Natural killer cell (primary cell): Measurements from ENCODE around the gene CTNNA2. TPM values are rescaled to one million over a fixed set of nuclear protein-coding genes. Genes with fewer than 3 reads are reported as not detected.

Experiments
- ATAC-seq, 3 donors: fragments of 150-1000 bp in 2 of 3; fragments of 200-7000 bp in 1 of 3; cut with Tn5 transposase; 1 replicate in 1 of 3; 2 replicates in 2 of 3; pipeline ENCODE4 v1.10.0; 2021; ENCODE audit warnings: mild to moderate bottlenecking in 2 of 3, moderate library complexity in 2 of 3
- DNase-seq, 2 donors: peaks; one replicate each; pipeline versions ENCODE4 v3.0.0 to v3.0.0-alpha.2; 2013 to 2021; ENCODE audit warnings: mixed read lengths in 1 of 2
- H3K27ac ChIP-seq: one replicate; pipeline ENCODE4 v1.5.1; 2013; ENCODE audit warnings: mild to moderate bottlenecking, low read length
- H3K27me3 ChIP-seq: one replicate; pipeline ENCODE4 v1.6.1; 2013; ENCODE audit warnings: low read length; ENCODE audit not compliant: control insufficient read depth, insufficient read depth
- H3K36me3 ChIP-seq: one replicate; pipeline ENCODE4 v1.6.1; 2013; ENCODE audit warnings: low read length; ENCODE audit not compliant: control insufficient read depth, insufficient read depth
- H3K4me1 ChIP-seq: one replicate; pipeline ENCODE4 v1.6.1; 2013; ENCODE audit warnings: low read length; ENCODE audit not compliant: control insufficient read depth, insufficient read depth
- H3K4me3 ChIP-seq: one replicate; pipeline ENCODE4 v1.5.1; 2013; ENCODE audit warnings: low read length
- H3K9me3 ChIP-seq: one replicate; pipeline ENCODE4 v1.6.1; 2013; ENCODE audit warnings: low read length; ENCODE audit not compliant: control insufficient read depth, insufficient read depth
- H3K27ac Mint-ChIP-seq, 2 donors: one replicate each; pipeline ENCODE4 v1.8.0; 2022; ENCODE audit warnings: mild to moderate bottlenecking in 2 of 2, mixed read lengths in 2 of 2, moderate library complexity in 1 of 2
- H3K27me3 Mint-ChIP-seq, 2 donors: one replicate each; pipeline ENCODE4 v1.8.0; 2022; ENCODE audit warnings: low read depth in 2 of 2, mixed read lengths in 2 of 2
- H3K36me3 Mint-ChIP-seq: one replicate; pipeline ENCODE4 v1.8.0; 2022; ENCODE audit warnings: mixed read lengths
- H3K4me1 Mint-ChIP-seq, 2 donors: one replicate each; pipeline ENCODE4 v1.8.0; 2022; ENCODE audit warnings: mixed read lengths in 2 of 2
- H3K4me3 Mint-ChIP-seq: one replicate; pipeline ENCODE4 v1.8.0; 2022; ENCODE audit warnings: mild to moderate bottlenecking, moderate library complexity, mixed read lengths
- H3K9me3 Mint-ChIP-seq, 2 donors: one replicate each; pipeline ENCODE4 v1.8.0; 2022; ENCODE audit warnings: mixed read lengths in 2 of 2
- CTCF ChIP-seq: fragments of 200-600 bp; IDR thresholded peaks from one replicate; pipeline ENCODE4 v1.8.0; 2022; ENCODE audit warnings: antibody characterized with exemption
- WGBS: methylation state at CpG from one replicate; pipeline ENCODE4 v1.1.7; 2013; ENCODE audit warnings: missing lambda C conversion rate; ENCODE audit not compliant: insufficient coverage; 5-methylcytosine and 5-hydroxymethylcytosine counted together
- intact Hi-C: fragments of 100-400 bp; cut with micrococcal nuclease; formaldehyde crosslinking; loops from one replicate; pipeline ENCODE4 v1.14.2; 2022
- total RNA-seq, 4 donors: library from RNA; stranded (reverse); fragments of 120-200 nt in 1 of 4; gene quantifications; one replicate each; pipeline versions ENCODE4 v1.2.3 to v1.2.4, GENCODE V29; 2013 to 2022

CTNNA2 gene
- total RNA-seq, 3 donors from 2014 or later (not counting 1 experiment from before 2014, with no cell fraction given) = not detected

GRCh38 chr2:79596403-79596802 lies 83.6 kb downstream of the CTNNA2 start:
- DNase-seq = no peak
- H3K9me3 Mint-ChIP-seq = peaks cover 9 to 22% of the 10 kb centered on the region in 2 donors
- H3K4me3 ChIP-seq = no peak overlapping the region
- WGBS = 79% methylated on average over 2 of the region's 3 CpGs
- no peaks in the 10 kb centered on the region for H3K4me1 ChIP-seq
- H3K27me3 ChIP-seq = no peaks in the 10 kb centered on the region
- peaks cover 4% of the 10 kb centered on the region for H3K9me3 ChIP-seq
- no peaks in the 10 kb centered on the region for H3K27me3 Mint-ChIP-seq
- no peak overlapping the region for H3K4me3 Mint-ChIP-seq
- no peak for ATAC-seq
- H3K27ac ChIP-seq = no peak overlapping the region
- no peak overlapping the region for H3K27ac Mint-ChIP-seq
- intact Hi-C loops = no loop called here
- no peaks in the 10 kb centered on the region for H3K4me1 Mint-ChIP-seq
- TF ChIP-seq CTCF = no peak
- peaks cover 12% of the 10 kb centered on the region for H3K36me3 Mint-ChIP-seq
- H3K36me3 ChIP-seq = no peaks in the 10 kb centered on the region

- Histone ChIP-seq H3K4me1 (no peaks in the 10 kb centered on the region), H3K9me3 (peaks cover 2% of the 10 kb centered on the region), H3K4me3 (no peak overlapping the region), H3K27me3 (no peaks in the 10 kb centered on the region), H3K36me3 (no peaks in the 10 kb centered on the region), H3K27ac (no peak overlapping the region)
- Mint-ChIP-seq H3K36me3 (peaks cover 7% of the 10 kb centered on the region), H3K27me3 (no peaks in the 10 kb centered on the region), H3K9me3 (peaks cover 18 to 23% of the 10 kb centered on the region in 2 donors), H3K4me1 (no peaks in the 10 kb centered on the region), H3K4me3 (no peak overlapping the region), H3K27ac (no peak overlapping the region)
- intact Hi-C loops = no loop called here
- DNase-seq (no peak), ATAC-seq (no peak)
- no peak for TF ChIP-seq CTCF
Measured at GRCh38 chr2:79604748-79605147, 91.9 kb downstream of the CTNNA2 start.

- no peaks in the 10 kb centered on the region for H3K4me1 Mint-ChIP-seq
- no peak overlapping the region for H3K4me3 ChIP-seq
- ATAC-seq (no peak), DNase-seq (no peak)
- H3K27me3 ChIP-seq = no peaks in the 10 kb centered on the region
- 70% methylated on average over 9 of the region's 9 CpGs for WGBS
- no peaks in the 10 kb centered on the region for H3K36me3 Mint-ChIP-seq
- H3K27ac Mint-ChIP-seq = no peak overlapping the region
- no peaks in the 10 kb centered on the region for H3K4me1 ChIP-seq
- H3K9me3 Mint-ChIP-seq = peaks cover 5 to 10% of the 10 kb centered on the region in 2 donors
- H3K9me3 ChIP-seq = no peaks in the 10 kb centered on the region
- TF ChIP-seq CTCF = no peak
- H3K36me3 ChIP-seq = no peaks in the 10 kb centered on the region
- no peak overlapping the region for H3K27ac ChIP-seq
- H3K27me3 Mint-ChIP-seq = no peaks in the 10 kb centered on the region
- intact Hi-C loops = no loop called here
- no peak overlapping the region for H3K4me3 Mint-ChIP-seq
Measured at GRCh38 chr2:79611448-79612016, 98.7 kb downstream of the CTNNA2 start.

DNA sequence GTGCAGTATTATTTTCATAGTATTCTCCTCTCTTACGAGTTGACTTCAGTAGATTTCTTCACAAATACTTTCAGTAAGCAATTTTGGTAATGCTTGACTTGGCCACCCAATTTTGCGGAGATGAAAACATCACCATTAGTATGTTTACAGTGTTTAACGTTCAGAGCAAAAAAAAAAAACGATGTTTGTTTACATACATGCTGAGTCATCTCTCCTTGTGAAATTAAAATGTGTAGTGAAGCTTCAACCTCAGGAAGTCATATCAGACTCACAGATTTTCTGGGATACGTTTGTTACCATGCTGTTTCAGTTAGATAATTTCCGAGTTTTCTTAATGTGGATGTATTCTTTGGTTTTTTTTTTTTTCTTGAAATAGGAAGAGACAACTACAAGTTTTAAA lies 100.1 kb downstream of the CTNNA2 start:
- ATAC-seq (no peak), DNase-seq (no peak)
- Mint-ChIP-seq H3K4me3 (no peak overlapping the region), H3K36me3 (no peaks in the 10 kb centered on the region), H3K27ac (no peak overlapping the region), H3K4me1 (no peaks in the 10 kb centered on the region), H3K9me3 (peaks cover 1 to 7% of the 10 kb centered on the region in 2 donors), H3K27me3 (no peaks in the 10 kb centered on the region)
- 70% methylated on average over 5 of the region's 6 CpGs for WGBS
- Histone ChIP-seq H3K27ac (no peak overlapping the region), H3K4me3 (no peak overlapping the region), H3K4me1 (no peaks in the 10 kb centered on the region), H3K36me3 (no peaks in the 10 kb centered on the region), H3K9me3 (no peaks in the 10 kb centered on the region), H3K27me3 (no peaks in the 10 kb centered on the region)
- intact Hi-C loops = no loop called here
- no peak for TF ChIP-seq CTCF
